HG03025 (cell line): ENCODE data around the gene CMTR1.
"Not testable (repeated sequence)": the region's sequence is repeated elsewhere in the genome, so short reads cannot be mapped to it uniquely, and the experiment has no call there.

ENCODE experiments used
- ATAC-seq: cut with Tn5 transposase; IDR thresholded peaks from one replicate; pipeline ENCODE4 v1.9.1; 2021; ENCODE audit warnings: mild to moderate bottlenecking, moderate library complexity; ENCODE audit not compliant: unreplicated experiment, low FRiP score

CMTR1 gene

GRCh38 chr6:37490536-37491170, 57.6 kb downstream of the CMTR1 start:
- no peak for ATAC-seq

- no peak for ATAC-seq
Observed at GRCh38 chr6:37491171-37491829, 58.3 kb downstream of the CMTR1 start.

GRCh38 chr6:37491830-37492208, 58.8 kb downstream of the CMTR1 start:
- no peak for ATAC-seq

- no peak for ATAC-seq
Observed at GRCh38 chr6:37492236-37492972, 59.4 kb downstream of the CMTR1 start.

- no peak for ATAC-seq
Observed at GRCh38 chr6:37492991-37493660, 60.1 kb downstream of the CMTR1 start.

- ATAC-seq = no peak
Observed at GRCh38 chr6:37493661-37493995, 60.6 kb downstream of the CMTR1 start.

- ATAC-seq = no peak
Observed at GRCh38 chr6:37495244-37495934, 62.4 kb downstream of the CMTR1 start.

- ATAC-seq = no peak
Observed at GRCh38 chr6:37496951-37497885, 64.2 kb downstream of the CMTR1 start.

- ATAC-seq = peak; percentile 74
Observed at GRCh38 chr6:37499433-37500293, 66.6 kb downstream of the CMTR1 start, which contains the start of gene CCDC167. TSS of gene CCDC167 (minus strand) at chr6:37499893. CDS start at chr6:37499863, 30 bp downstream.

- no peak for ATAC-seq
Observed at GRCh38 chr6:37500294-37500608, 67.2 kb downstream of the CMTR1 start.

GRCh38 chr6:37500904-37501303, 67.9 kb downstream of the CMTR1 start:
- ATAC-seq = not testable (repeated sequence)

- ATAC-seq = no peak
Observed at GRCh38 chr6:37501632-37502491, 68.8 kb downstream of the CMTR1 start.

GRCh38 chr6:37502703-37503291, 69.8 kb downstream of the CMTR1 start:
- ATAC-seq = no peak

- ATAC-seq = no peak
Observed at GRCh38 chr6:37503309-37503965, 70.4 kb downstream of the CMTR1 start.

GRCh38 chr6:37504024-37504423, 71.0 kb downstream of the CMTR1 start:
- no peak for ATAC-seq

- no peak for ATAC-seq
Observed at GRCh38 chr6:37506479-37506878, 73.5 kb downstream of the CMTR1 start.

GRCh38 chr6:37507077-37507476, 74.1 kb downstream of the CMTR1 start:
- ATAC-seq = no peak
